ENCODE results near the gene IFITM2.

The IFITM2 gene

GRCh38 chr11:335779-336658 is 28.4 kb downstream of the IFITM2 start:
- H3K27ac ChIP-seq: peak overlapping the region; percentile 4 to 68
- peak; percentile 46 for DNase-seq (ENCODE audit: low spot score)
- TF ChIP-seq CTCF (IDR thresholded peaks at IDR 0.05): no peak

GRCh38 chr11:336659-337198 is 29.1 kb downstream of the IFITM2 start:
- H3K27ac ChIP-seq: peak overlapping the region; percentile 4 to 68
- DNase-seq (ENCODE audit: low spot score): no peak
- H3K4me3 ChIP-seq: no peak overlapping the region
- TF ChIP-seq CTCF (IDR thresholded peaks at IDR 0.05): no peak

More at GRCh38 chr11:335779-336658, 28.4 kb downstream of the IFITM2 start:
- H3K4me3 ChIP-seq: no peak overlapping the region

GRCh38 chr11:337711-338110 is 30.1 kb downstream of the IFITM2 start:
- no peak for DNase-seq (ENCODE audit: low spot score)
- Histone ChIP-seq H3K27ac (no peak overlapping the region), H3K4me3 (no peak overlapping the region)
- no peak for TF ChIP-seq CTCF (IDR thresholded peaks at IDR 0.05)

- Histone ChIP-seq H3K27ac (no peak overlapping the region), H3K4me3 (no peak overlapping the region)
- no peak for TF ChIP-seq CTCF (IDR thresholded peaks at IDR 0.05)
- no peak for DNase-seq (ENCODE audit: low spot score)
Measured at GRCh38 chr11:339963-340362, 32.3 kb downstream of the IFITM2 start.

GRCh38 chr11:340539-341512 is 33.2 kb downstream of the IFITM2 start:
- peak overlapping the region in 1 of 2 donors; percentile 32 for H3K27ac ChIP-seq

GRCh38 chr11:342328-342727 is 34.7 kb downstream of the IFITM2 start:
- H3K4me3 ChIP-seq: no peak overlapping the region
- DNase-seq (ENCODE audit: low spot score): no peak
- TF ChIP-seq CTCF (IDR thresholded peaks at IDR 0.05): no peak
- H3K27ac ChIP-seq: peak overlapping the region in 1 of 2 donors; percentile 26

More at GRCh38 chr11:340539-341512, 33.2 kb downstream of the IFITM2 start:
- DNase-seq (ENCODE audit: low spot score): no peak
- TF ChIP-seq CTCF (IDR thresholded peaks at IDR 0.05): no peak
- H3K4me3 ChIP-seq: no peak overlapping the region
